HG02840 (cell line): ENCODE results near the gene NDUFA12.

Source experiments
- ATAC-seq: cut with Tn5 transposase; IDR thresholded peaks from one replicate; pipeline ENCODE4 v1.9.1; 2021; ENCODE audit warnings: mild to moderate bottlenecking, moderate library complexity, moderate number of reproducible peaks; ENCODE audit not compliant: unreplicated experiment, low FRiP score

NDUFA12 gene

DNA sequence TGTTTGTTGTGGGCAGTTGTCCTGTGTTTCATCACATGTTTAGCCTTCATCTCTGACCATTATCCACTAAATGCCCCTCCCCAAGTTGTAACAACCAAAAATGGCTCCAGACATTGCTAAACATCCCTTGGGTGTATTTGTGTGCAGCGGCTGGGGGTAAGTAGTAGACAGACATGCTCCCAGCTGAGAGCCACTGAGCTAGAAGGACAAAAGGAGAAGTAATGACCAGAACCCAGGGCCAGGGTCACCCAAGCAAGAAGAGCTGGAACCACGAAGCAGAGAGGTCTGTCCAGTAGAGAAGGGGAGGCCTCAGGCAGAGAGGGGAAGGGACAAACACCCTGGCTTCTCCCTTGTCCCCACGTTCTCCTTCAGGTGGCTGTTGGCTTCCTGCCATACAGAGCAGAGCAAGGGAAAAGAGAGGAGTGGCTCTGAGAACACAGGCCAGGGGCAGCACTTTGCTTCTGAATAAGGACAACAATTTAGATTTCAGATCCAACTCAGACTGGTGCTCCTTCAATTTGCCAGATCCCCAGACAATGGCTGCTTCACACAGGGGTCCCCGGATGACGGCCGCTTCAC lies 55.2 kb downstream of the NDUFA12 start:
- no peak for ATAC-seq

DNA sequence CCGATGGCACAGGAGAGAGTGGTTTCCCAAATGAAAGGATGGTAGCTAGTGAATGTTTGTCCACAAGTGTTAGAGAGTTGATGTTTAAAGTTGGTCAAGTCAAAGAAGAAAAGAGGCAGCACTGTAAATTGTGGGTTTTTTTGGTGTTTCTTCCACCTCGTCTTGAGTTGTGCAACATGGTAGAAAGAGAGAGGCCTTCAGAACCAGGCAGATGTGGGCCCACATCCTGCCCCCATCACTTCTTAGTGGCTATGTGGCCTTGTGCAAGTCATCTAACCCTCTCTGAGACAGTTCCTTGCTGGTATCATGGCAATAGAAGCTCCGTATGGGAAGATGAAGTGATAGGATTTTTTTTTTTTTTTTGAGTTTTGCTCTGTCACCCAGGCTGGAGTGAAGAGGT lies 60.8 kb downstream of the NDUFA12 start:
- no peak for ATAC-seq

DNA sequence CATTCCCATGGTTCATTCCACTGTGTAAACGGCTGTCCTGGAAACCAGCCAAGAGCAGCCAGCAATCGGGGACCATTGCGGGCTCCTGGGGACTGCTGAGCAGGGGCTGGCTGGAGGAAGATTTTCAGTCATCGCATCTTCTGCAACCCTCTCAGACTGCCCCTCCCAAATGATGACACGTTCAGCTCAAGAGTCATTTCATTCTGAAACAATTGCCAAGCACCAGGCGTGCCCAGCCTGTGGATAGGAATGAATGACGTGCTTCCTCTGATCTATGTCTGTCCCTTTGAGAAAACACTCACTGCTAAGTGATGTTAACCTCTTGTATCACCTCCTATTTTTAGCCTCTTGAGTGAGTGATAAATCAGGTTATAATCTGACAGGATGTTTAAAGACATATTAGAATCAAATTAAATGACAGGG lies 62.0 kb downstream of the NDUFA12 start:
- ATAC-seq, result no peak

DNA sequence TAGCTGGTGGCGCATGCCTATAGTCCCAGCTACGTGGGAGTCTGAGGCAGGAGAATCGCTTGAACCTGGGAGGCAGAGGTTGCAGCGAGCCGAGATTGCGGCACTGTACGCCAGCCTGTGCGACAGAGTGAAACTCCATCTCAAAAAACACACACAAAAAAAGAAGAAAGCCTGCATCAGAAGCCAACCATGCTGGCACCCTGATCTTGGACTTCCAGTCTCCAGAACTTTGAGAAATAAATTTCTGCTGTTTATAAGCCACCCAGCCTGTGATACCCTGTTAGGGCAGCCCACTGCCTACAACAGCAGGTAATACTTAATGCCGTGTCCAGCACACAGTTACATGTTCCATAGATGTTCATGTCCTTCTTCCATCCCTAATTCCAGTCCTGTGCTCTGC lies 62.7 kb downstream of the NDUFA12 start:
- ATAC-seq, result no peak

DNA sequence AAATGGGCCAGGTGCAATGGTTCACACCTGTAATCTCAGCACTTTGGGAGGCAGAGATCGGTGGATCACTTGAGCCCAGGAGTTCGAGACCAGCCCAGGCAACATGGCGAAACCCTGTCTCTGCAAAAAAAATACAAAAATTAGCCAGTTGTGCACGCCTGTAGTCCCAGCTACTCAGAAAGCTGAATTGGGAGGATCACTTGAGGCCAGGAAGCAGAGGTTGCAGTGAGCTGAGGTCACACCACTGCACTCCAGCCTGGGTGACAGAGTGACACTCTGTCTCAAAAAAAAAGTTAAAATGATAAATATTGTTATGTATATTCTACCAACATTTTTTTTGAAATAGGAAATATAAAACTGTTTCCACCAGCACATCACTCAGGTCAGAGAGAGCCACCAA lies 64.9 kb downstream of the NDUFA12 start:
- ATAC-seq, result no peak

DNA sequence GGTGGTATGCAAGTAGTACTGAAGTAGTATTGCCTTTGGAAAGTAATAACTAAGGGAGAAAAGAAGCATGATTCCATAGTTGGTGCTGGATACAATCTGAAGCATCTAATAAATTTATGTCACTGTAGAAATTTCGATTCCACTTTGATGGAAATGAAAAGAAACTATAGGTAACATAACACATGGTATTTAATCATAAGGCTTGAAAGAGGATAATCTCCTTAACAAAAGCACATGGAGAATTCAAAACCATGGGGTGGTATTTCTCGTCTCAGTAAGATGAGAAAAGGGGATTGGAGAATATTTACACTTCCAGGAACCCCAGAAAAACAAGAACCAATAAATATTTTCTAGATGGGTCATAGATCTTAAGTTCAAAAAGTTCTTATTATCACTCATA lies 72.7 kb downstream of the NDUFA12 start:
- ATAC-seq, result no peak

DNA sequence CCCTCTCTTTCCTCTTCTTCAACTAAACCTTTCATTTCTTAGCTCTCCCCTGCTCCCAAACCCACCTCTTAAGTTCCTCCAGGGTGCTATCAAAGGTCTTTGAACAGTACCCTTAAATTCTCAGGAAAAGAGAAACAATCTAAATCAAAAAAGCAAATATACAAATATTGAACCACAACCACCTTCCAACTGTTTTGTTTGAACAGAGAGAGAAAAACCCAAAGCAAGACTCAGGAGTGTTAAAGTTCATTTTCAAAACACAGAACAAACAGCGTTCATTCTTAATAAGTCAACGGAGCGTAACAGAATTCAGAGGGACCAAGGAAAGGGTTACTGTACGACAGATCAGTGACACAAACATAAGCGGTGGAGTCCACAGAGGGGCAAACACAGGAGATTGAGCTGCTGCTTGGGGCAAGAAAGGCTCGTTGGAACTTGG lies 73.3 kb downstream of the NDUFA12 start:
- no peak for ATAC-seq

DNA sequence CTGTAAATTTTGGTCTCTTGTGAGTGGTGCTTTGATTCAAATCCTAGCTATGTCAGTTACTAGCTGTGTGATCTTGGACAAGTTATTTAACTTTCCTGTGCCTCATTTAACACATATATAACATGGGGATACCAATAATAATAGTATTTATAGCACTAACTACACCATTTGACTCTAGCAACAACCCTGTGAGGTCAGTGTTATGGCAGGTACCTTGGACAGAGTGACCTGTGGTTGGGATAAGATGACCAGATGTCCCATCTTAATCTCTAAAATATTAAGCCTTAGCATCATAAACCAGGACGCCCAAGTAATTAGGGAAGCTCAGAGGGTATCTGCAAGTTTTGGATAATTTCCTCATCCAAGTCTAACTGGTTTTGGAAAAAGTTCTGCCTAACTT lies 73.7 kb downstream of the NDUFA12 start:
- ATAC-seq, result no peak

DNA sequence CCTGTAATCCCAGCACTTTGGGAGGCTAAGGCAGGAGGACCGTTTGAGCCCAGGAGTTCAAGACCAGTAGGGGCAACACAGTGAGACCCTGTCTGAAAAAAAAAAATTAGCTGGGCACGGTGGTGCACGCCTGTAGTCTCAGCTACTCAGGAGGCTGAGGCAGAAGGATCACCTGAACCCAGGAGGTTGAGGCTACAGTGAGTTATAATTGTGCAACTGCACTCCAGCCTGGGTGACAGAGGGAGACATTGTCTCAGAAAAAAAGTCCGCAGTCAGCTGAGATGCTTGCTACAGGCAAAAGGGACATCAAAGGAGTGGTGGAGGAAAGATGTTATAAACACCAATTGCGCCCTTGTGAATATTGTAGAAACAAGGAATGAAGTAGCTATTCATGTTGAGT lies 77.8 kb downstream of the NDUFA12 start:
- ATAC-seq, result no peak

DNA sequence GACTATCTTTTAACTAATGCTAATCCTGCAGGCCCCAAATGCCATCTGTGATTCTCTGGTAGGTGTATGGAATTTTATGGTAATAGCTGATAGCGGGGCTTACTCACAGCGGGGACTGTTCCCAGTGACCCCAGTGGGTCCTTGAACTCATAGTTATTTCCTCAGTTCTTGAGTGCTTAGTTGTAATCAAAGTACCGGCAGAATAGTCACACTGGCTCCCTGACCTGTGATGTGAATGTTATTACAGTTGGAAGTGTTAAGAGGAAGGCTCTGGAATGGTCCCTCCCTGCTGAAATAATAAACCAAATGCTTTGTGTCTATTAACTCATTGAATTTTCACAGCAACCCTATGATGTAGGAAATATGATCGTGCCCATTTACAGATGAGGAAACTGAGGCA lies 78.3 kb downstream of the NDUFA12 start:
- no peak for ATAC-seq

DNA sequence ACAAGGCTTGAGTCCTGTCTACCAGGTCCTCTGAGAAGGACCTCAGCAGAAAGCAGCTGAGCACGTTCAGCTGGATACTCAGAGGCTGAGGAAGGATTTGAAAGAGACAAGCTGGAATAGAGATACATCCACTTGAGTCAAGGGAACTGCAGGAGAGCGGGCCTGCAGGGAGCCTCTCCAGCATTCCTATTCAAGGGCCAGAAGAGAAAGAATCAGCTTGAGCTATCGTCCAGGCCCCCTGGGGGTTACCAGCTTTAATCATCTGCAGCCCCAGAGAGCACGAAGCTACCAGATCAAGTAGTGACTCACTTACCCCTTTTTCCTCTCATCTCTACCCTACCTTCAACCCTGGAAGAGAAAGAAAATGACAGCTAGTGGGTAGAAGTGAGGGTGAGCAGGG lies 80.9 kb downstream of the NDUFA12 start:
- no peak for ATAC-seq
